Fibroblast of lung (primary cell): ENCODE data around the gene DOCK3.

Experiments
- EZH2 ChIP-seq: IDR thresholded peaks from 2 replicates; pipeline ENCODE4 v1.5.1; 2012; ENCODE audit warnings: low read length, control low read depth, mild to moderate bottlenecking; ENCODE audit errors: missing control alignments
- TF ChIP-seq, protein P1 (sequence below), 2 donors: IDR thresholded peaks in 1 of 2; conservative IDR thresholded peaks in 1 of 2; 1 replicate in 1 of 2; 2 replicates in 1 of 2; pipeline ENCODE4 v1.5.1; 2011 to 2012; ENCODE audit warnings: low read length in 2 of 2, control low read depth in 1 of 2, inconsistent platforms in 1 of 2, low read depth in 1 of 2, mild to moderate bottlenecking in 1 of 2

DNA sequence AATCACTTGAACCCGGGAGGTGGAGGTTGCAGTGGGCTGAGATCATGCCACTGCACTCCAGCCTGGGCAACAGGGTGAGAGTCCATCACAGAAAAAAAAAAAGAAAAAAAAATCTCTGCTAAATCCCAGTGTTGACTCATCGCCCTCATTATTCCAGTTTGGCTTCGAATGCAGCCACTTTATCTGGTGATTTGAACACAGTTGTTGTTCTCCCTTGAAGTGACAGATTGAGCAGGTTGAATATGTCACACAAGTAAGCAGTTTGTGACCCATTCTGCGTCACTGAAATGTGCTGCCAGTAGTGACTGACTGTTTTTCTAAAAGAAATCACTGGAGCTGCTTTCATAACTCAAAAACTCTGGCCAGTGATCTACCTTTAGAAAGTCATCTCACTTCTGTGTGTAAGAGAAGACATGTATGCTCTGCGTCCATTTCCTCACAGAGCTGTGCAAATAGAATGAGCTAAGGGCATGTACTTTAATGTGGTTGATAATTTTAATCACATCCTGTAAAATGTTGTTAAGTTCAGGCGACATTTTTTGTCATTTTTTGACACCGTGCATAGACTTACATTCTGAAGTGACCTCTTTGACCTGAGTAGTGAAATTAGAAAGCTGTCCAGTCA, 12.5 kb downstream of the DOCK3 start:
- no peak for TF ChIP-seq EZH2
- TF ChIP-seq, protein P1, sequence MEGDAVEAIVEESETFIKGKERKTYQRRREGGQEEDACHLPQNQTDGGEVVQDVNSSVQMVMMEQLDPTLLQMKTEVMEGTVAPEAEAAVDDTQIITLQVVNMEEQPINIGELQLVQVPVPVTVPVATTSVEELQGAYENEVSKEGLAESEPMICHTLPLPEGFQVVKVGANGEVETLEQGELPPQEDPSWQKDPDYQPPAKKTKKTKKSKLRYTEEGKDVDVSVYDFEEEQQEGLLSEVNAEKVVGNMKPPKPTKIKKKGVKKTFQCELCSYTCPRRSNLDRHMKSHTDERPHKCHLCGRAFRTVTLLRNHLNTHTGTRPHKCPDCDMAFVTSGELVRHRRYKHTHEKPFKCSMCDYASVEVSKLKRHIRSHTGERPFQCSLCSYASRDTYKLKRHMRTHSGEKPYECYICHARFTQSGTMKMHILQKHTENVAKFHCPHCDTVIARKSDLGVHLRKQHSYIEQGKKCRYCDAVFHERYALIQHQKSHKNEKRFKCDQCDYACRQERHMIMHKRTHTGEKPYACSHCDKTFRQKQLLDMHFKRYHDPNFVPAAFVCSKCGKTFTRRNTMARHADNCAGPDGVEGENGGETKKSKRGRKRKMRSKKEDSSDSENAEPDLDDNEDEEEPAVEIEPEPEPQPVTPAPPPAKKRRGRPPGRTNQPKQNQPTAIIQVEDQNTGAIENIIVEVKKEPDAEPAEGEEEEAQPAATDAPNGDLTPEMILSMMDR (conservative IDR thresholded peaks at IDR 0.05 in 1 of 2, IDR thresholded peaks at IDR 0.05 in 1 of 2; ENCODE audit: low read depth in 1 of 2, low read length in 2 of 2) = no peak
